Fibroblast of skin of back (primary cell): Measurements from ENCODE around the gene PIR. TPM values are rescaled to one million over a fixed set of nuclear protein-coding genes. Genes with fewer than 3 reads are reported as not detected.

ENCODE experiments used
- DNase-seq: peaks from one replicate; pipeline ENCODE4 v3.0.0-alpha.2; 2013
- polyA plus RNA-seq, 2 experiments: library from polyadenylated mRNA; unstranded; fragments of 120-200 nt; gene quantifications; one replicate each; pipeline ENCODE4 v1.2.1, GENCODE V29; 2013; ENCODE audit not compliant: insufficient read length in 2 of 2

Gene PIR
- polyA plus RNA-seq (2013, experiment 1 of 2; ENCODE audit: insufficient read length), result 12.9 TPM
- 9.8 TPM for polyA plus RNA-seq (2013, experiment 2 of 2; ENCODE audit: insufficient read length)

GRCh38 chrX:15493118-15493962 lies at the start of gene PIR:
TSS of gene PIR (minus strand) at chrX:15493333. CDS start at chrX:15491257, 2,076 bp downstream.
- DNase-seq, result peak; percentile 84

- no peak for DNase-seq
These were observed 37.2 kb upstream of the PIR start for GRCh38 chrX:15530318-15530717.

GRCh38 chrX:15529165-15529564 lies 36.0 kb upstream of the PIR start:
- no peak for DNase-seq

GRCh38 chrX:15525664-15526416 lies 32.7 kb upstream of the PIR start:
- no peak for DNase-seq

GRCh38 chrX:15524417-15524816 lies 31.3 kb upstream of the PIR start:
- DNase-seq, result peak; percentile 21

- DNase-seq, result no peak
These were observed 30.0 kb upstream of the PIR start for GRCh38 chrX:15523088-15523487.

- no peak for DNase-seq
These were observed 29.3 kb upstream of the PIR start for GRCh38 chrX:15522464-15522863.

GRCh38 chrX:15515931-15516330 lies 22.8 kb upstream of the PIR start:
- DNase-seq, result no peak

GRCh38 chrX:15514279-15514678 lies 21.1 kb upstream of the PIR start:
- no peak for DNase-seq

GRCh38 chrX:15512401-15512965 lies 19.4 kb upstream of the PIR start:
- peak; percentile 12 for DNase-seq

- DNase-seq, result no peak
These were observed 18.4 kb upstream of the PIR start for GRCh38 chrX:15511563-15511962.

GRCh38 chrX:15509845-15510244 lies 16.7 kb upstream of the PIR start:
- no peak for DNase-seq

GRCh38 chrX:15507005-15507404 lies 13.9 kb upstream of the PIR start:
- DNase-seq, result no peak

GRCh38 chrX:15505101-15505500 lies 12.0 kb upstream of the PIR start:
- no peak for DNase-seq

GRCh38 chrX:15504661-15505060 lies 11.5 kb upstream of the PIR start:
- DNase-seq, result no peak

- DNase-seq, result no peak
These were observed 8.4 kb upstream of the PIR start for GRCh38 chrX:15501506-15501905.

GRCh38 chrX:15500497-15500966 lies 7.4 kb upstream of the PIR start, which contains the start of gene BMX:
TSS of gene BMX (plus strand) at chrX:15500807. CDS start at chrX:15508354, 7,547 bp downstream.
- DNase-seq, result no peak

GRCh38 chrX:15499976-15500375 lies 6.8 kb upstream of the PIR start:
- DNase-seq, result no peak

GRCh38 chrX:15498741-15499140 lies 5.6 kb upstream of the PIR start:
- no peak for DNase-seq

- DNase-seq, result peak; percentile 31
These were observed 4.7 kb upstream of the PIR start for GRCh38 chrX:15497865-15498264.

GRCh38 chrX:15496824-15497223 lies 3.7 kb upstream of the PIR start:
- no peak for DNase-seq

- no peak for DNase-seq
These were observed 2.7 kb upstream of the PIR start for GRCh38 chrX:15495801-15496200.

- no peak for DNase-seq
These were observed 664 bp downstream of the PIR start for GRCh38 chrX:15492469-15492868.
